Thyroid gland (tissue), 4 donors: Measurements from ENCODE around the gene LRRFIP1. TPM values are rescaled to one million over a fixed set of nuclear protein-coding genes. Genes with fewer than 3 reads are reported as not detected.
A peak's percentile ranks its signal among the peaks of the same experiment; 100 is the strongest.
"Not testable (repeated sequence)": the region's sequence is repeated elsewhere in the genome, so short reads cannot be mapped to it uniquely, and the experiment has no call there.

Experiments
- DNase-seq, 2 donors: peaks; one replicate each; pipeline ENCODE4 v3.0.0-alpha.2; 2019
- H3K27ac ChIP-seq, 3 donors: fragments of 200-600 bp; sonication (generic); 1 replicate in 2 of 3; 2 replicates in 1 of 3; pipeline ENCODE4 v1.5.1; 2016 to 2019; ENCODE audit warnings: mild to moderate bottlenecking in 1 of 3, moderate library complexity in 1 of 3
- H3K27me3 ChIP-seq: fragments of 200-600 bp; sonication (generic); one replicate; pipeline ENCODE4 v1.5.1; 2019
- H3K36me3 ChIP-seq, 2 donors: fragments of 200-600 bp; sonication (generic); one replicate each; pipeline ENCODE4 v1.5.1; 2016 to 2019
- H3K4me1 ChIP-seq, 2 donors: fragments of 200-600 bp; sonication (generic); one replicate each; pipeline ENCODE4 v1.5.1; 2017 to 2019
- H3K4me3 ChIP-seq, 3 donors: fragments of 200-600 bp; sonication (generic); replicated peaks in 1 of 3; 1 replicate in 2 of 3; 2 replicates in 1 of 3; pipeline ENCODE4 v1.5.1; 2016; ENCODE audit warnings: mild to moderate bottlenecking in 1 of 3
- H3K9me3 ChIP-seq: fragments of 200-600 bp; sonication (generic); one replicate; pipeline ENCODE4 v1.5.1; 2017
- POLR2A ChIP-seq, 2 donors: fragments of 450-650 bp; IDR thresholded peaks; one replicate each; pipeline ENCODE4 v1.6.1; 2017; ENCODE audit warnings: antibody characterized with exemption in 2 of 2, mild to moderate bottlenecking in 2 of 2, moderate library complexity in 1 of 2
- WGBS, 2 donors: methylation state at CpG; one replicate each; pipeline ENCODE4 v1.1.5; 2017; 5-methylcytosine and 5-hydroxymethylcytosine counted together
- intact Hi-C: fragments of 100-400 bp; cut with DNase I; formaldehyde crosslinking; loops from one replicate; pipeline ENCODE4 v1.15.1; 2023
- total RNA-seq, 4 donors: library from RNA; depleted of rRNA; stranded (reverse); fragments of >200 nt; gene quantifications; one replicate each; pipeline ENCODE4 v1.2.3, GENCODE V29; 2016
- TF ChIP-seq, protein P1 (sequence below), 6 experiments: fragments of 200-600 bp in 3 of 6; fragments of 450-650 bp in 3 of 6; sonication (generic) in 3 of 6; IDR thresholded peaks; one replicate each; pipeline ENCODE4 v1.5.1; 2016 to 2019; ENCODE audit warnings: antibody characterized with exemption in 6 of 6, mild to moderate bottlenecking in 2 of 6, inconsistent platforms in 1 of 6, moderate library complexity in 1 of 6

The LRRFIP1 gene
- total RNA-seq, 4 donors from 2014 or later = 76.1 to 113 (median 96.6) TPM

DNA sequence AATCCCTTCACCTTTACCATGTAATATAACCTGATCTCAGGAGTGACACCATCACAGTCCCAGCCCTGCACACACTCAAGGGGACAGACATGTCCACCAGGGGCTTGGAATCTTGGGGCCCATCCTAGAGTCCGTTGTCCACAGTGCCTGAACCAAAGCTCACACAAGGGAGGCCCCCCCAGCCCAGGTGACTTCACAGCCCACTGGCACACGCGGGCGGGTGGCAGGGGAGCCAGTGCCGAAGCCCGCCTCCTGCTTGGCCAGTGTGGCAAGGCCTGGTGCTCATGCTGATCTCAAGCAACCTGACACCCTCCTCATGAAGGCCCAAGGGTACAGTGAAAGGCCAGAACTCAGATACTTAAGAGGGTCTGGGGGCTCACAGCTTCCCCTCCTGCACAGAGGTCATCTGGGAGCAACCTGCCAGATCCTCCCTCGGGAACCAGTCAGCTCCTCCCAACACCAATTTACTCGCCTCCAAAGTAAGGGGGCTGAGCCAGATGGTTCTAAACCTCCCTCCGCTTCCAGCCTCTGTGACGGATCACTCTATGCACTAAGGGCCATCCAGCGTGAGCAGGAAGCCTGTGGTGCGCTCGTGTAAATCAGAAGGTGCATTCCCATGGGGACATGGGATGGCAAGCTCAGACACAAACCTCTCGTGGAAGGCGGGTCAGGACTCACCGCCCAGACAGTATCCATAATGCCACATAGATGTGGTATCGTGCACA is 33.6 kb upstream of the LRRFIP1 start:
- no peak for DNase-seq
- intact Hi-C loops = no loop called here
- WGBS, 2 donors = 95 to 97% methylated on average over 12 to 17 of the region's 17 CpGs
- Histone ChIP-seq H3K27ac (peak overlapping the region; percentile 86 to 98 (median 87)), H3K36me3 (no peaks in the 10 kb centered on the region), H3K4me3 (no peak overlapping the region), H3K9me3 (no peaks in the 10 kb centered on the region), H3K4me1 (peaks cover 30 to 43% of the 10 kb centered on the region in 2 donors), H3K27me3 (no peaks in the 10 kb centered on the region)
- TF ChIP-seq, protein P1, sequence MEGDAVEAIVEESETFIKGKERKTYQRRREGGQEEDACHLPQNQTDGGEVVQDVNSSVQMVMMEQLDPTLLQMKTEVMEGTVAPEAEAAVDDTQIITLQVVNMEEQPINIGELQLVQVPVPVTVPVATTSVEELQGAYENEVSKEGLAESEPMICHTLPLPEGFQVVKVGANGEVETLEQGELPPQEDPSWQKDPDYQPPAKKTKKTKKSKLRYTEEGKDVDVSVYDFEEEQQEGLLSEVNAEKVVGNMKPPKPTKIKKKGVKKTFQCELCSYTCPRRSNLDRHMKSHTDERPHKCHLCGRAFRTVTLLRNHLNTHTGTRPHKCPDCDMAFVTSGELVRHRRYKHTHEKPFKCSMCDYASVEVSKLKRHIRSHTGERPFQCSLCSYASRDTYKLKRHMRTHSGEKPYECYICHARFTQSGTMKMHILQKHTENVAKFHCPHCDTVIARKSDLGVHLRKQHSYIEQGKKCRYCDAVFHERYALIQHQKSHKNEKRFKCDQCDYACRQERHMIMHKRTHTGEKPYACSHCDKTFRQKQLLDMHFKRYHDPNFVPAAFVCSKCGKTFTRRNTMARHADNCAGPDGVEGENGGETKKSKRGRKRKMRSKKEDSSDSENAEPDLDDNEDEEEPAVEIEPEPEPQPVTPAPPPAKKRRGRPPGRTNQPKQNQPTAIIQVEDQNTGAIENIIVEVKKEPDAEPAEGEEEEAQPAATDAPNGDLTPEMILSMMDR (IDR thresholded peaks at IDR 0.05) = no peak
- no peak for TF ChIP-seq POLR2A (IDR thresholded peaks at IDR 0.05)

DNA sequence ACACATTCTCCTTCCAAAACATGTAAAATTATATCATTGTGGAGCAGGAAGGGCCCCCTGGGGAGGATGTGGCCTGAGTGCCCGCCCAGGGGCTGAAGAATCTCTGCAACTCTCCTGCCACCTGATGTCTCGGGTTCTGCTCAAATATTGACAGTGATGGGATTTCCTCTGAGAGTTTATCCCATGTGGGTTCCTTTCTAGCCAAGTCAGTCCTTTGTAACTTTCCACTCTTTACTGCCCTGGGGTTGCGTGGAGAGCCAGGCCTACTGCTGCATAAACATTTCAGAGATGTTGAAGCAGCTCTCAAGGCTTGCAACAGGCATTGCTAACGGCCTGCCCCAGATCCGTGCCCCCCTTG is 32.9 kb upstream of the LRRFIP1 start:
- DNase-seq = peak; percentile 70 to 74
- intact Hi-C loops = no loop called here
- no peak overlapping the region for H3K4me3 ChIP-seq
- peaks cover 30 to 40% of the 10 kb centered on the region in 2 donors for H3K4me1 ChIP-seq
- 48 to 54% methylated on average over 5 of the region's 5 CpGs for WGBS, 2 donors
- no peaks in the 10 kb centered on the region for H3K36me3 ChIP-seq
- TF ChIP-seq, protein P1 (IDR thresholded peaks at IDR 0.05) = peak in 1 of 6 experiments; percentile 5
- TF ChIP-seq POLR2A (IDR thresholded peaks at IDR 0.05) = peak in 1 of 2 donors; percentile 39
- no peaks in the 10 kb centered on the region for H3K9me3 ChIP-seq
- no peaks in the 10 kb centered on the region for H3K27me3 ChIP-seq
- H3K27ac ChIP-seq = peak overlapping the region; percentile 86 to 98 (median 87)

DNA sequence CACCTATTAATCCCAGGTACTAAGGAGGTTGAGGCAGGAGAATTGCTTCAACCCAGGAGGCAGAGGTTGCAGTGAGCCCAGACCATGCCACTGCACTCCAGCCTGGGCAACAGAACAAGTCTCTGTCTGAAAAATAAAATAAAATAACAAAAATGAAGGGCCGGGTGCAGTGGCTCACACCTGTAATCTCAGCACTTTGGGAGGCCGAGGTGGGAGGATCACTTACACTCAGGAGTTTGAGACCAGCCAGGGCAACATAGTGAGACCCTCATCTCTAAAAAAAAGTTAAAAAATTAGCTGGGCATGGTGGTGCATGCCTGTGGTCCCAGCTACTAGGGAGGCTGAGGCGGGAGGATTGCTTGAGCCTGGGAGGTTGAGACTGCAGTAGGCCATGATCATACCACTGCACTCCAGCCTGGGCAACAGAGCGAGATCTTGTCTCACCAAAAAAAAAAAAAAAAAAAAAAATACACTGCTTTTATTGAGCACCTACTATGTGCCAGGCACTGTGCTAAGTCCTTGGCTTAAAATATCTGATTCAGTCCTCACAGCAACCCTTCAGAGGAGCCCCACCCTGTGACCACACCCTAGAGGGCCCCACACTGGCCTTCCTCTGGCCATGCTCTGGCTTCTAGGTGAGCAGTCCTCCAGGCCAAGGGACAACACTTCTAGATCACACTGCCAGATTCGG is 31.4 kb upstream of the LRRFIP1 start:
- Histone ChIP-seq H3K27ac (peak overlapping the region; percentile 86 to 98 (median 87)), H3K4me1 (peaks cover 30 to 34% of the 10 kb centered on the region in 2 donors)
- 91 to 98% methylated on average over 5 of the region's 5 CpGs for WGBS, 2 donors
- H3K9me3 ChIP-seq, DNase-seq, H3K36me3 ChIP-seq, H3K27me3 ChIP-seq, H3K4me3 ChIP-seq, intact Hi-C loops: not testable (repeated sequence)

DNA sequence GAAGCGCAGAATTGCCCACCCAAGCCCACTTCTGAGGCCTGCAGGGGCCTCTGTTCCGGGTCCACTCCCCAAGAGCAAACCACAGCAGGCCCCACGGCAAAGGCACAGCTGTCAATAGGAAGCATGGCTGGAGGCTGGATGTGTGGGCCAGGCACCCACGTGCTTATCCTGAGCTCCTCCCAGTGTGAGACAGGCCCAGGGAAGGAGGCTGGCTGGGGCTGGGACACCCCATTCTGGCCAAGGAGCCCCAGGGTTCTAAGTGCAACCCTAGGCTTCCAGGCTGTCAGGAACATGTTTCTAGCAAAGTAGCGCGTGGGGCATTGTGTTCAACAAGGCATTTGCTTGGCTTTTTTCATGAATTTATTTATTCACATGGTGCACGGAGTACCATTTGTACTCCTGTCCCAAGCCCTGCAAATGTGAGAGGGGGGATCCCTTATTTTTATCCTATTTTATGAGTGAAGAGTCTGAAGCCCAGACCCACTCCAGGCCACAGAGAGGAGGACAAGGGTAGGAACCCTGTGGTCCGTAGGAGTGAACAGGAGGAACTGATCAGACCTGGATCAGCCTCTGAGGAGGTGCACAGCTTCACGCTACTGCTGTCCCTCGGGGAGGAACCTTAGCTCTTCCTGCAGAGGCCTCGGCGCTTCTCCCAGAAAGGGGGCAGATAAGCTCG is 30.7 kb upstream of the LRRFIP1 start:
- WGBS, 2 donors = 87 to 93% methylated on average over 10 to 13 of the region's 13 CpGs
- no peaks in the 10 kb centered on the region for H3K9me3 ChIP-seq
- H3K36me3 ChIP-seq = no peaks in the 10 kb centered on the region
- intact Hi-C loops = no loop called here
- no peaks in the 10 kb centered on the region for H3K27me3 ChIP-seq
- TF ChIP-seq POLR2A (IDR thresholded peaks at IDR 0.05) = no peak
- TF ChIP-seq, protein P1 (IDR thresholded peaks at IDR 0.05) = no peak
- H3K4me3 ChIP-seq = no peak overlapping the region
- H3K27ac ChIP-seq = no peak overlapping the region
- peaks cover 24 to 27% of the 10 kb centered on the region in 2 donors for H3K4me1 ChIP-seq
- no peak for DNase-seq

DNA sequence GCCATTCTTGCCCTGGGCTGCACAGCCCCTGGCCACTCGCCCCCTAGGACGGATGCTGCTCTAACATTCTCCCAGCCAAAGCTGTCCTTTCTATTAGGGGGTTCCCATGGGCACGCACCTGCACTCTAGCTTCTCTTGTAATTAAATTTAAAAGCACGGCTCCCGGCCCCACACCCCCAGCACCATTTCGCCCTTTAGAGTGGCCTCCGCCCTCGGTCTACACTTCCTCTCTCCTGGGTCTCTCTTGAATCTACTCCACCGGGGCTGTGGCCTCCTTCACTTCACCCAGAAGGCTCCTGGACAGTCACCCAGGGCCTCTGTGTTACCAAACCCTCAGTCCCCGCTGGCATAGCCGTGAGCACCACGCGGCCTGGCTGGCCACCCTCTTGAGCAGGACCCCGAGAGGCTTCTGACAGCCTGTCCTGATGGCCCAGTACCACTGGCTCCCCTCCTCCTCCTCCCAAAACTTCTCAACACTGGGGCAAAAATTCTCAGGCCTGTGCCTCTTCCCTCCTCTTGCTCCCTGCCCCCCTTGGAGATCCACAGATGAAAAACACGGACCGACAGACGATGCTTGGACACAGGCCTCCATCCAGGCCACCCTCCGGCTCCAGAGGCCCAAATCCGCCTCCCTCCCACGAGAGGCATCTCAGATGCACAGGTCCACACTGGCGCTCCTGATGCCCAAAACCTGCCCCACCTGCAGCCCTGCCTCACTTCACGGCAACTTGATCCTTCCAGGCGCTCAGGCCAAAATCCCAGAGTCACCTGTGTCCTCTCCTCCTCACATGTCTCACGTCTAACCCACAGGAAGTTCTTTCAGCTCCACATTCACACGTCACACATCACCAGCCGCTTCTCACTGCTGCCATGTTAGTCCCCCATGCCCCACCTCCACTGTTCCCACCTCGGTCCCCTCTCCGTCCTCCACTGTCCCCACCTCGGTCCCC is 29.9 kb upstream of the LRRFIP1 start:
- H3K4me3 ChIP-seq = no peak overlapping the region
- H3K9me3 ChIP-seq = no peaks in the 10 kb centered on the region
- H3K27ac ChIP-seq = no peak overlapping the region
- intact Hi-C loops = no loop called here
- TF ChIP-seq, protein P1 (IDR thresholded peaks at IDR 0.05) = no peak
- no peak for TF ChIP-seq POLR2A (IDR thresholded peaks at IDR 0.05)
- H3K4me1 ChIP-seq = peaks cover 22% of the 10 kb centered on the region in 2 donors
- no peaks in the 10 kb centered on the region for H3K36me3 ChIP-seq
- 88 to 93% methylated on average over 24 to 29 of the region's 29 CpGs for WGBS, 2 donors
- no peak for DNase-seq
- H3K27me3 ChIP-seq = no peaks in the 10 kb centered on the region
